ENCODE results near the gene PAN2. TPM values are rescaled to one million over a fixed set of nuclear protein-coding genes. Genes with fewer than 3 reads are reported as not detected.

PAN2 gene
- total and polyA plus RNA-seq, 2 experiments from 2014 or later: 63.1 to 72.7 TPM

DNA sequence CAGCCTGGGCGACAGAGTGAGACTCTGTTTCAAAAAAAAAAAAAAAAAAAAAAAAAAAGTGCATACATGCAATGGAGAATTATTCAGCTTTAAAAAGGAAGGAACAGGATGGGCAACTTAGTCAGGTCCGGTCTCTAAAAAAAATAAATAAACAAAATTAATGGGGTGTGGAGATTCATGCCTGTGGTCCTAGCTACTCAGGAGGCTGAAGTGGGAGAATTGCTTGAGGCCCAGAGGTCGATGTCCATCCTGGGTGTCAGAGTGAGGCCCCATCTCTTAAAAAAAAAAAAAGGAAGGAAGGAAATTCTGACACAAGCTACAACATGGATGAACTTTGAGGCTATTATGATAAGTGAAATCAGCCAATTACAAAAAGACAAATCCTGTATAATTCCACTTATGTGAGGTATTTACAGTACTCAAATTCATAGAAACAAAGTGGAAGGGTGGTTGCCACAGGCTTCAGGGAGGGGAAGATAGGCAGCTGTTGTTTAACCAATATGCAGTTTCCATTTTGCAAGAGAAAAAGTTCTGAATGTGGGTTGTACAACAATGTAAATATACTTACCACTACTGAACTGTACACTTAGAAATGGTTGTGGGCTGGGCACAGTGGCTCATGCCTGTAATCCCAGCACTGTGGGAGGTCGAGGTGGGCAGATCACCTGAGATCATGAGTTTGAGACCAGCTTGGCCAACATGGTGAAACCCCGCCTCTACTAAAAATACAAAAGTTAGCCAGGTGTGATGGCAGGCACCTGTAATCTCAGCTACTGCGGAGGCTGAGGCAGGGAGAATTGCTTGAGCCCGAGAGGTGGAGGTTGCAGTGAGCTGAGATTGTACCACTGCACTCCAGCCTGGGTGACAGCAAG is 41.2 kb upstream of the PAN2 start:
- Histone ChIP-seq H3K27ac (no peak overlapping the region), H3K4me3 (no peak overlapping the region), H3K9me3 (ENCODE audit: low read depth) (no peaks in the 10 kb centered on the region), H3K4me1 (ENCODE audit: low read depth) (no peaks in the 10 kb centered on the region), H3K27me3 (no peaks in the 10 kb centered on the region), H3K36me3 (no peaks in the 10 kb centered on the region)
- TF ChIP-seq, protein P1, sequence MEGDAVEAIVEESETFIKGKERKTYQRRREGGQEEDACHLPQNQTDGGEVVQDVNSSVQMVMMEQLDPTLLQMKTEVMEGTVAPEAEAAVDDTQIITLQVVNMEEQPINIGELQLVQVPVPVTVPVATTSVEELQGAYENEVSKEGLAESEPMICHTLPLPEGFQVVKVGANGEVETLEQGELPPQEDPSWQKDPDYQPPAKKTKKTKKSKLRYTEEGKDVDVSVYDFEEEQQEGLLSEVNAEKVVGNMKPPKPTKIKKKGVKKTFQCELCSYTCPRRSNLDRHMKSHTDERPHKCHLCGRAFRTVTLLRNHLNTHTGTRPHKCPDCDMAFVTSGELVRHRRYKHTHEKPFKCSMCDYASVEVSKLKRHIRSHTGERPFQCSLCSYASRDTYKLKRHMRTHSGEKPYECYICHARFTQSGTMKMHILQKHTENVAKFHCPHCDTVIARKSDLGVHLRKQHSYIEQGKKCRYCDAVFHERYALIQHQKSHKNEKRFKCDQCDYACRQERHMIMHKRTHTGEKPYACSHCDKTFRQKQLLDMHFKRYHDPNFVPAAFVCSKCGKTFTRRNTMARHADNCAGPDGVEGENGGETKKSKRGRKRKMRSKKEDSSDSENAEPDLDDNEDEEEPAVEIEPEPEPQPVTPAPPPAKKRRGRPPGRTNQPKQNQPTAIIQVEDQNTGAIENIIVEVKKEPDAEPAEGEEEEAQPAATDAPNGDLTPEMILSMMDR (IDR thresholded peaks at IDR 0.05; ENCODE audit: low read depth, low read length): no peak
- DNase-seq (ENCODE audit: low read depth in 1 of 2, low spot score in 1 of 2): no peak

DNA sequence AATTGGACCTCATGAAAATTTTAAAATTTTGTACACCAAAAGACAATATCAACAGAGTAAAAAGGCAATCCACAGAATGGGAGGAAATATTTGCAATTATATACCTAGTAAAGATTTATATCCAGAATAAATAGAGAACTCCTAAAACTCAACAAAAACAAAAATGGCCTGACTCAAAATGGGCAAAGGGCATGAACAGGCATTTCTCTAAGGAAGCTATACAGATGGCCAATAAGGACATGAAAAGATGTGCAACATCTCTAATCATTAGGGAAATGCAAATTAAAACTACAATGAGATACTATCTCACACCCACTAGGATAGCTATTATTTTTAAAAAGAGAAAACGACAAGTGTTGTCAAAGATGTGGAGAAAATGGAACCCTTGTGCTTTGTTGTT is 39.7 kb upstream of the PAN2 start:
- no peak overlapping the region for H3K4me3 ChIP-seq
- H3K9me3 ChIP-seq (ENCODE audit: low read depth): no peaks in the 10 kb centered on the region
- no peak overlapping the region for H3K27ac ChIP-seq
- H3K36me3 ChIP-seq: no peaks in the 10 kb centered on the region
- no peaks in the 10 kb centered on the region for H3K4me1 ChIP-seq (ENCODE audit: low read depth)
- no peaks in the 10 kb centered on the region for H3K27me3 ChIP-seq
- DNase-seq (ENCODE audit: low read depth in 1 of 2, low spot score in 1 of 2): no peak
- TF ChIP-seq, protein P1 (IDR thresholded peaks at IDR 0.05; ENCODE audit: low read depth, low read length): no peak

DNA sequence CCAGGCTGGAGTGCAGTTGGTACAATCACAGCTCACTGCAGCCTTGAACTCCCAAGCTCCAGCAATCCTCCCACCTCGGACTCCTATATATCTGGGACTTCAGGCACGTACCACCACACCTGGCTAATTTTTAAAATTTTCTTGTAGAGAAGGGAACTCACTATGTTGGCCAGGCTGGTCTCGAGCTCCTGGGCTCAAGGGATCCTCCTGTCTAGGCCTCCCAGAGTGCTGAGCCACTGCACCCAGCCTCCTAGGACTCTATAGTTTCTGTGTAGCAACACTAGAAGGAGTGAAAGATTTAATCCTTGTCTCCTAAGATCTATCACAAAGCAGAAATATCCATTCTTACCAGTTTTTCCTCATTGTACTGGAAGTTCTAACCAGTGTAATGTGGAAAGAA is 33.1 kb upstream of the PAN2 start:
- peaks cover 4% of the 10 kb centered on the region for H3K27me3 ChIP-seq
- no peaks in the 10 kb centered on the region for H3K9me3 ChIP-seq (ENCODE audit: low read depth)
- TF ChIP-seq, protein P1 (IDR thresholded peaks at IDR 0.05; ENCODE audit: low read depth, low read length): no peak

DNA sequence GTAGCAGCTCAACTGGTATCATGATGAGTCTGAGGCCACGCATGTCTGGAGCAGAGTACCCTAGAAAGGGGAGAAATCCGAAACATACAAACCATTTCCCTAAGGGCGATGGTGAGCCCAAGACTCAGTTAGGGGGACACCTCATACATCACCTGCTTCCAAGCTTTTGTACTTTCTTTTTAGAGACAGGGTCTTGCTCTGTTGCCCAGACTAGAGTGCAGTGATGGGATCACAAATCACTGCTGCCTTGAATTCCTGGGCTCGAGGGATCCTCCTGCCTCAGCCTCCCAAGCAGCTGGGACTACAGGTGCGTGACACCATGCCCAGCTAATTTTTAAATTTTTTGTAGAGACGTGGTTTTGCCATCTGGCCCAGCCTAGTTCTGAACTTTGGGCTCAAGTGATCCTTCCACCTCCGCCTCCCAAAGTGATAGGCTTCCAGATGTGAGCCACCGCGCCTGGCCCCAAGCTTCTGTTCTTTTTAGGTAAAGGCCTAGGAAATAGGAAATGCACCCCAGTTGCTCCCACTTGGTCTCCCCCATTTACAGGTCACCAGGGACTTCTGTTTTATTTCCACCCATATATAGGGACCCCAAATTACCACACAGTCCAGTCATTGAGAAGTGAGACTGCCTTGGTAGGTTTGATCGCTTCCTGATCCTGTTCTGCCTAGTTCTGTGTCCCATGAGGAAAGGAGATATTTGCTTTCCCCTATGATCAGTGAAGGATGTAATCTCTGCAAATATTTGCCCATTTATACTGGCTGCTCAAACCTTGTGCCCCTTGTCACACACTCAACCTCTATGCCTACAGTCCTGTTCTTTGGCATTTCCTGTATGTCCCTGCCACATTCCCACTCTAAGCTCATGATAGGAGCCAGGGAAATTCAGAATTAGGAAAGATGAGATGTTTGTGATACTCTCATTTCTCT is 28.6 kb upstream of the PAN2 start, which contains the start of gene APOF:
Gene APOF (minus strand): TSS at position 728 of the 930 bp plus-strand sequence. CDS start 112 bp downstream, at position 616.
- H3K4me3 ChIP-seq: no peak within 1 kb of the TSS
- H3K27me3 ChIP-seq: peaks cover 4% of the 10 kb centered on the region
- H3K9me3 ChIP-seq (ENCODE audit: low read depth): no peaks in the 10 kb centered on the region

More for the DNA sequence above, 33.1 kb upstream of the PAN2 start:
- H3K27ac ChIP-seq: no peak overlapping the region
- no peaks in the 10 kb centered on the region for H3K36me3 ChIP-seq
- no peaks in the 10 kb centered on the region for H3K4me1 ChIP-seq (ENCODE audit: low read depth)
- H3K4me3 ChIP-seq: no peak overlapping the region
- DNase-seq (ENCODE audit: low read depth in 1 of 2, low spot score in 1 of 2): no peak

More for the DNA sequence above, 28.6 kb upstream of the PAN2 start, which contains the start of gene APOF:
- TF ChIP-seq, protein P1 (IDR thresholded peaks at IDR 0.05; ENCODE audit: low read depth, low read length): no peak
- Histone ChIP-seq H3K36me3 (no peaks in the 10 kb centered on the region), H3K4me1 (ENCODE audit: low read depth) (peaks cover 6% of the 10 kb centered on the region), H3K27ac (no peak within 1 kb of the TSS)
- DNase-seq (ENCODE audit: low read depth in 1 of 2, low spot score in 1 of 2): no peak

All from cardiac muscle cell (in vitro differentiated cells and primary cell).